Thyroid gland (tissue), 4 donors: ENCODE data around the gene PARP8.

Source experiments
- CTCF ChIP-seq, 6 experiments: fragments of 200-600 bp in 3 of 6; fragments of 450-650 bp in 3 of 6; sonication (generic) in 3 of 6; IDR thresholded peaks; one replicate each; pipeline ENCODE4 v1.5.1; 2016 to 2019; ENCODE audit warnings: antibody characterized with exemption in 6 of 6, mild to moderate bottlenecking in 2 of 6, inconsistent platforms in 1 of 6, moderate library complexity in 1 of 6
- POLR2A ChIP-seq, 2 donors: fragments of 450-650 bp; IDR thresholded peaks; one replicate each; pipeline ENCODE4 v1.6.1; 2017; ENCODE audit warnings: antibody characterized with exemption in 2 of 2, mild to moderate bottlenecking in 2 of 2, moderate library complexity in 1 of 2

- no peak for TF ChIP-seq CTCF (IDR thresholded peaks at IDR 0.05)
- TF ChIP-seq POLR2A (IDR thresholded peaks at IDR 0.05): no peak
These were observed 162.6 kb downstream of the PARP8 start for GRCh38 chr5:50829023-50829422.
